GM18873 (cell line): ENCODE data around the gene SLC25A28.

Experiments
- ATAC-seq: cut with Tn5 transposase; IDR thresholded peaks from one replicate; pipeline ENCODE4 v1.9.1; 2021; ENCODE audit warnings: mild to moderate bottlenecking, moderate library complexity, moderate number of reproducible peaks; ENCODE audit not compliant: unreplicated experiment, low FRiP score

Gene SLC25A28

GRCh38 chr10:99595236-99595635 lies 25.0 kb downstream of the SLC25A28 start:
- no peak for ATAC-seq

GRCh38 chr10:99593312-99593711 lies 26.9 kb downstream of the SLC25A28 start:
- ATAC-seq, result no peak

- no peak for ATAC-seq
Measured at GRCh38 chr10:99590799-99591198, 29.4 kb downstream of the SLC25A28 start.

GRCh38 chr10:99583687-99584086 lies 36.6 kb downstream of the SLC25A28 start:
- no peak for ATAC-seq

- no peak for ATAC-seq
Measured at GRCh38 chr10:99582255-99582770, 37.9 kb downstream of the SLC25A28 start.

- ATAC-seq, result no peak
Measured at GRCh38 chr10:99579971-99580370, 40.3 kb downstream of the SLC25A28 start.

- ATAC-seq, result no peak
Measured at GRCh38 chr10:99573790-99574189, 46.4 kb downstream of the SLC25A28 start.

- no peak for ATAC-seq
Measured at GRCh38 chr10:99571816-99572215, 48.4 kb downstream of the SLC25A28 start.

GRCh38 chr10:99569961-99570360 lies 50.3 kb downstream of the SLC25A28 start:
- ATAC-seq, result no peak

- no peak for ATAC-seq
Measured at GRCh38 chr10:99569253-99569939, 50.8 kb downstream of the SLC25A28 start.

- no peak for ATAC-seq
Measured at GRCh38 chr10:99565166-99565565, 55.1 kb downstream of the SLC25A28 start.

- no peak for ATAC-seq
Measured at GRCh38 chr10:99564361-99564760, 55.9 kb downstream of the SLC25A28 start.

GRCh38 chr10:99562631-99563030 lies 57.6 kb downstream of the SLC25A28 start:
- no peak for ATAC-seq
